GM18858 (cell line): ENCODE results near the gene PHACTR1.
"Not testable (repeated sequence)": the region's sequence is repeated elsewhere in the genome, so short reads cannot be mapped to it uniquely, and the experiment has no call there.

Experiments used
- ATAC-seq: cut with Tn5 transposase; IDR thresholded peaks from one replicate; pipeline ENCODE4 v1.9.1; 2021; ENCODE audit not compliant: unreplicated experiment

The PHACTR1 gene

GRCh38 chr6:12943549-12943948, 227.0 kb downstream of the PHACTR1 start:
- no peak for ATAC-seq

GRCh38 chr6:12944001-12944400, 227.4 kb downstream of the PHACTR1 start:
- no peak for ATAC-seq

GRCh38 chr6:12944528-12944927, 228.0 kb downstream of the PHACTR1 start:
- ATAC-seq: not testable (repeated sequence)

DNA sequence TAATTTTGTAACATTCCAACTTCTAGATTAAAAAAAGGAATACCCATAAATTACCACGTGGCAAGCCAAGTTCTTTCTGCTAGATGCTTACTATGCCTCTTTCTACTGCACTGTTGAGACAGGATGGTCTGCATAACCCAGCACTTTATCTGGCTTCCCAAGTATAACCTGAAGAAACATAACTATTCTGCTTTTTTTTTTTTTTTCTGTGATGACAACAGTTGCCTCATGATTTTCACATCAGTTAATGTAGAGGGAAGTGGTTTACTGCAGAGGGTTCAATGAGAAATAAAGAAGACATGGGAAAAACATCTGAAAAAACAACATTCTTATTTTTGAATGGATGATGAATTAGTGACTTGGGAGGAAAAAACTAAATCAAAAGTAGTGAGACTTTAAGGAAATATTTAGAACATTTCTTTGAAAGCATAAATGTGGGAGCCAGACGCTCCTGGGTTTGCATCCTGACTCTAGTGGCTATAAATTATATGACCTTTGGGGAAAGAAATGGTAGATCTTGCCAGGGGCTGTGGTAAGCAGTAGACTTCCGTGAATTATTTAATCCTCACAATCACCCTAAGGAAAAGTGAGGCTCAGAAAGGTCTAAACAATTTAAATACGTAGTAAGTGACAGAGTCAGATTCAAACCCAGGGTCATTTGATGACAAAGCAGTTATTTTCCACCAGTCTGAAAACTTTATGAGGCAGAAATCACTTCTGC, 230.7 kb downstream of the PHACTR1 start:
- no peak for ATAC-seq

DNA sequence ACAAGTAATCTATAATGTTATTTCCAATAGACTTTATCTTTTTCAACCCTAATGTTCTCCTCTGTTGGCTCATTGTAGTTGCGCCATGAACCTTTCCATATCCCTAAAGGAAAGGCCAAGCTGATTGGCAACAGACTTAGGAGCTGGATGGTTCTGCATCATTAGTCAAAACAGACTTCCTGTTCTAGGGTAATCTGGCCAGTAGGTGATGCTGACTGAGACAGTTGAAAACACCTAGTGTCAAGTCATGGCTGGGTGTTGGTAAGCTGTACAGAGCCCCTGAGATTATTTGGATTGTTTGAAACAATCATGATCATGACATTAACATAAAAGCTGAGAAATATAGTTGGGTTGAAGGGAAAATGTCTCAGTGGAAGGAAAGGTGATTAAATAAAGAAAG, 231.4 kb downstream of the PHACTR1 start:
- no peak for ATAC-seq

GRCh38 chr6:12950976-12951375, 234.4 kb downstream of the PHACTR1 start:
- no peak for ATAC-seq

DNA sequence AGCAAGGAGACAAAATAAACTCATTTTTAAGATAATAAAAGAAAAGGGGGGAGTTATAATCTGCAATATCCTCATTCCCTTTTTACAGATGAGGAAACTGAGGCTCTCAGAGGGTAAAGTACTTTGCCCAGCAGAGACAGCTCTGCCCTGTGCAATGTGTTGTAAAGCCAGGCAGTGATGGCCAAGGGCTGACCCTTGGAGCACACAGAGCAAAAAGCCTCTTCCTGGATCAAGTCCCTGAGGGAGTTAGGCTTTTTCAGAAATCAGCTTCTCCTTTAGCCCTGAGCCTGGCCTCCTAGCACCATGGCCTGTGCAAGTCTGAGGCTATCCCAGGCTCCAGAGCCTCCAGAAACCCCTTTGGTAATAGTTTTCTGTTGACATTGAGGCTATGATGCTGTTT, 234.8 kb downstream of the PHACTR1 start:
- ATAC-seq: no peak

DNA sequence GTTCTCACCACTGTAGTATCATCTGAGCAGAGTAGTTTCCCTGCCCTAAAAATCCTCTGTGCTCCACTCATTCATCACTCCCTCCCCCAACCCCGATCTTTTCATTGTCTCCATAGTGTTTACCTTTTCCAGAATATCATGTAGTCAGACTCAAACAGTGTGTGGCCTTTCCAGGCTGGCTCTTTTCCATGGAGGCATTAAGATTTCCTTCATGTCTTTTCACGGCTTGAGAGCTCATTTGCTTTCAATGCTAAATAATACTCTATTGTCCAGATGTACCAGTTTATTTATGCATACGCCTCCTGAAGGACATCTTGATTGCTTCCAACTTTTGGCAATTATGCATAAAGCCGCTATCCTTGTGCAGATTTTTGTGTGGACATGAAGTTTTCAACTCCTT, 235.8 kb downstream of the PHACTR1 start:
- ATAC-seq: no peak

DNA sequence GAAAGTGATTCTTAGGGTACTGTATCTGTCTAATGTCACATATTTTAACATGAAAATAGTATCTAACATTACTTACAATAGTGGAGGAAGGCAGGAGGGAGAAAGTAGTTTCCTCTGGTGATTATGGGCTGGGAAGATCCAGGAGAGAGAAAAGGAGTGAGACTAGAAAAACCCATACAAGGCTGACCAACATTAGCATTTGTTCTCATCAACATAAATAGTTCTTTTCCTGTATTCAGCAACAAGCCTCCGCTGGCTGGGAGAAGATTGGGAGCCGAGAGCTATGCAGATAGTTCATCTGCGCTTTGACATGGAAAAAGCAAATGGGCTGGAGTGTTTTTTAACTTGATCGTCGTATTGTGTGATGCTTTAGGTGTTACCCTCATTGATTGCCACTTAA, 239.4 kb downstream of the PHACTR1 start:
- ATAC-seq: no peak

DNA sequence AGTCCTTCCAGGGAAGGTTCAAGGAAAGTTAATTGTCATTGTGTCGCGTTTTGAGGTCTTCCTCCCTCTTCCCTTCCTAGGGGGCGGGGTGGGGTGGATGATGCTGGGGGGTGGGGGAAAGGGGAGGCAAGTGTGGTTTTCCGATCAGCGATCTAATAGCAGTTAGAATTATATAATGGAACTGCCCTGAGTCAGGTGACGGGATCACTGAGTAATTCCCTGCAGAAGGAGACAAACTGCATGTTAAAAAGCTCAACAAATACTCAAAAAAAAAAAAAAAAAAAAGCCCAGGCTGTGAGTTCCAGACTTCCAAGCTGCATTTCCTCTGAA, 240.4 kb downstream of the PHACTR1 start:
- no peak for ATAC-seq

DNA sequence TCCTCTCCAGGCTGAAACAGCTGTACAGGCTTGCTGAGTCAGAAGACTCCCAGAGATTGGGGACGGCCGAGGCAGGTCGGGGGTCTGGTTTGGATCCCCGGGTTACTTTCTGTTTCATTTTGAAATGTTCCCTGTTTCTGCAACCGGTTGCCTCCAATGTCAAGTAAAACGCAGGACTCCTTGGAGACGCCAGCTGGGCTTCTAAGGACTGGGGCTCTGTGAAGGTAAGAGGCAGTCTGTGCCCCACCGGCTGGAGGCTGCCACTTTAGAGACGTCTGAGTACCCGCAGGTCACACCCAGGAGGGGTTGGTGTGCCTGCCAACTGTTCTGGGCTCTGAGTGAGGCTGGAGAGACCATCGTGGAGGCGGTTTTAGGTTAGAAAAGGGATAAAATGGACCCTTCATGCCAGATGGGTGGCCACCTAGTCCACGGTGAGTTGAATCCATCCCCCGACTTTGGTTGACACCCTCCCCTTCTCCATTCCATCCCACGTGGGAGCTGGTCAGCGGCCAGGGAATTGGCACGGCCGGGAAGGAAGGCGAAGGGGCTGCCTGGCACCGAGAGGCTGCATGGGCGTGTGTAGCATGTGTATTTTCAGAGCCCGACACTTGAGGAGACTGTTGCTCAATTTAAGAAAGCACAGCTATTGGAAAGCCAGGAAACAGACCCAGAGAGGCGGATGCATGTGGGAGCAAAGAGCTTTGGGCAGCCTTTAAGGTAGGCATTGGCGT, 240.9 kb downstream of the PHACTR1 start:
- ATAC-seq: no peak

- no peak for ATAC-seq
These were observed 241.6 kb downstream of the PHACTR1 start for GRCh38 chr6:12958052-12958706.

- no peak for ATAC-seq
These were observed 245.2 kb downstream of the PHACTR1 start for GRCh38 chr6:12961761-12962160.

- no peak for ATAC-seq
These were observed 246.0 kb downstream of the PHACTR1 start for GRCh38 chr6:12962529-12962928.

GRCh38 chr6:12962987-12963386, 246.4 kb downstream of the PHACTR1 start:
- no peak for ATAC-seq

GRCh38 chr6:12963567-12963966, 247.0 kb downstream of the PHACTR1 start:
- no peak for ATAC-seq

- no peak for ATAC-seq
These were observed 251.1 kb downstream of the PHACTR1 start for GRCh38 chr6:12967686-12968085.

DNA sequence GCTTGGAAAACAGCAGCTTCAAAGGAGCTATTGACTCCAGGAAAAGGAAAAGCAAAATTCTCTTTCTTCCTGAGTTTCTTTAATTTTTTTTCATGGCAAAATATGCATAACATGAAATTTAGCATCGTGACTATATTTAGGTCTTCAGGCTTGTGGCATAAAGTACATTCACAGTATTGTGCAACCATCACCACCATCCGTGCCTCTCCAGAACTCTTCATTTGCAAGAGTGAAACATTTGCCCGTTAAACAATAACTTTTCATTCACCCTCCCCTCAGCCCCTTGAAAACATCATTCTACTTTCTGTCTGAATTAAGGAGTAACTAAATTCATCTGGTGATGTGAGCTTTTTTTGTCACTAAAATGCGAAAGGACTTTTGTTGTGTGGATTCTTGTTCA, 251.7 kb downstream of the PHACTR1 start:
- ATAC-seq: no peak

DNA sequence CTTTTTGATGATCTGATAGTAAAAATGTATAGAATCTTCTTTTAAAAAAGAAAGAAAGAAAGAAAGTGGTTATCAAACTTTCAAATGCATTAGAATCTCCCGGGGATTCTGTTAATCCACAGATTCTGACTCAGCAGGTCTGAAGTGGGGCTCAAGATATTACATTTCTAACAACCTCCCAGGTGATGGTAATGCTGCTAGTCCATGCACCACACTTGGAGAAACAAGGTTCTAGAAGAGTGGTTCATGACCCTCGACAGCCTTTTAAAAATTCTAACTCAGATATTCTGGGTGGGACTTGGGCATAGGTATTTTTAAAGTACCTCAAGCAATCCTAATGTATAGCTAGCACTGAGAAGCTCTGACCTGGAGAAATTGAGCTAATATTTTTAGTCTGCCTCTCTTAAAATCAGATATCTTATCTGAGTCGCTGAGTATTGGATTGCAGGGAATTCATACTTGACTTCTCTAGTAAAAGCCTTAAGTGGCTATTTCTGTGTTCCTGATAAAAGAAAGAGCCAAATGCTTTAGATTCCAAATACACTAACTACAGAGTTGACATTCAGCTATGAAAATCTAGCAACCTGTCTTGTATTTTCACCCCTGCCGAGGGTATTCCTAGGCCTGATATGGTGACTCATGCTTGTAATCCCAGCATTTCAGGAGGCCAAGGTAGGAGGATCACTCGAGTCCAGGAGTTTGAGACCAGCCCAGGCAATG, 252.4 kb downstream of the PHACTR1 start:
- no peak for ATAC-seq

DNA sequence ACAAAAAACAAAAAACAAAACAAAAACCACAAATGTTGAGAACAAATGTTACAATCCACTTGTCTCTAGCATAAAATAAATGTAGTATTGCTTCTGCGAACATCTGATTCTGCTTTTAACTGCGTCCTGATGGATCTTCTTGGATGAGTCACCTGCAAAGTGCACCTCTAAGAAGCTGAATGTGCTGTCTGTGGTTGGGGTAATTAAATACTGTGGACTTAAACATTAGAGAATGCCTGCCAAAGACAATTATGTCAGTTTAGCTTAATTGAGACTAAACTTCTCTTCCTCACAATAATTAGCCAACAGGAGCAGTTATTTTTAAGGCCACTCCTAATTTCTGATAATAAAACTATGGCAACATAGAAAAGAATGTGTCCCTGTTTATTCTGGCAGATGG, 253.4 kb downstream of the PHACTR1 start:
- no peak for ATAC-seq

GRCh38 chr6:12973386-12973785, 256.8 kb downstream of the PHACTR1 start:
- ATAC-seq: no peak

GRCh38 chr6:12974551-12974950, 258.0 kb downstream of the PHACTR1 start:
- ATAC-seq: no peak
